ENCODE measurements around the gene HCN2. TPM values are rescaled to one million over a fixed set of nuclear protein-coding genes. Genes with fewer than 3 reads are reported as not detected.

The HCN2 gene
- total and polyA plus RNA-seq, 9 of the 15 experiments (the other 6 are each of a cell fraction or from before 2014, with no cell fraction given) = 0.29 to 4.2 (median 0.82) TPM; not detected in 2

GRCh38 chr19:572743-573518 lies 16.8 kb upstream of the HCN2 start (continued):
- TF ChIP-seq MAX (CRISPR knock-in tag; IDR thresholded peaks at IDR 0.05) (peak; percentile 63), KDM5B (IDR thresholded peaks at IDR 0.05; ENCODE audit: insufficient replicate concordance, low read depth, low read length) (peak; percentile 56), UBTF (IDR thresholded peaks at IDR 0.05; ENCODE audit: borderline replicate concordance in 1 of 2, low read depth in 2 of 2, low read length in 2 of 2) (peak; percentile 40 to 51; a peak in 1 of 4 replicates), CSDE1 (IDR thresholded peaks at IDR 0.05) (no peak), SIN3A (IDR thresholded peaks at IDR 0.05; ENCODE audit: borderline replicate concordance in 2 of 2, control insufficient read depth in 1 of 2, low read depth in 2 of 2, low read length in 2 of 2) (0 out of 4 replicates have a peak, but pooled peaks of 1 of the 2 experiments have one; percentile 9), RERE (CRISPR knock-in tag; IDR thresholded peaks at IDR 0.05; ENCODE audit: borderline replicate concordance) (0 out of 2 replicates have a peak, but pooled peaks have one; percentile 47), ZNF124 (CRISPR knock-in tag; IDR thresholded peaks at IDR 0.05) (peak; percentile 35; the same call in 1 of the 2 replicates), ZBTB7A (IDR thresholded peaks at IDR 0.05; ENCODE audit: borderline replicate concordance, control insufficient read depth, low read depth, low read length) (peak; percentile 85), HDAC1 (IDR thresholded peaks at IDR 0.05) (peak in 1 of 2 experiments; percentile 15; a peak in 1 of 4 replicates)
